Measurements from ENCODE around the gene GAA.

GAA gene

GRCh38 chr17:80116921-80117380, 15.6 kb downstream of the GAA start:
- no peak for DNase-seq (ENCODE audit: low read depth in 2 of 2)

- no peak for DNase-seq (ENCODE audit: low read depth in 2 of 2)
Observed at GRCh38 chr17:80117491-80118401, 16.4 kb downstream of the GAA start.

GRCh38 chr17:80118601-80119270, 17.4 kb downstream of the GAA start:
- no peak for DNase-seq (ENCODE audit: low read depth in 2 of 2)

GRCh38 chr17:80119271-80119791, 17.9 kb downstream of the GAA start:
- no peak for DNase-seq (ENCODE audit: low read depth in 2 of 2)

GRCh38 chr17:80119839-80120238, 18.5 kb downstream of the GAA start:
- DNase-seq (ENCODE audit: low read depth in 2 of 2) = no peak

DNA sequence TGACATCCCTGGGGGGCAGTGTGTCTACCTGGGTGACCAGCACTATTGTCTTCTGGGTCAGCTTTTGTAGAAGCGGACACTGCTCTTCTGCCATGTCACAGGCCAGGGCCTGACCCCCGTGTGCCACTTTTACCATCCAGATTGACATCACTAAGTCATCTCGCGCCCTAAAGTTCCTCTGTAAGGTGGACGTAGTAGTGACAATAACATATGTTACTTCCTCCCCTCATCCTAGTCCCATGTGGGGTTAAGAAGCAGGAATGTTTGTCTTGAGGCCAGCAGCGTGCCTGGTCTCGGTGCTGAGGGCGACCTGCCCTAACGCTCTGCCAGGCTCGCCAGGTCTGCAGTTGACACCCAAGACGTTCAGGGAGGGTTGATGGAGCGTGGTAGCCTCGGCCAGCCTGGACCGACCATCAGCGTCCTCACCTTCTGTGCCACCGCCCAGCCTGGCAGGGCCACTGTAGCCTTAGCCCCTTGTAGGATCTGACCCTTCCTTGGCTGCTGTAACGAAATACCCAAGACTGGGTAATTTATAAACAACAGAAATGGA, 20.7 kb downstream of the GAA start:
- DNase-seq (ENCODE audit: low read depth in 2 of 2) = no peak

- no peak for DNase-seq (ENCODE audit: low read depth in 2 of 2)
Observed at GRCh38 chr17:80122926-80123505, 21.6 kb downstream of the GAA start.

DNA sequence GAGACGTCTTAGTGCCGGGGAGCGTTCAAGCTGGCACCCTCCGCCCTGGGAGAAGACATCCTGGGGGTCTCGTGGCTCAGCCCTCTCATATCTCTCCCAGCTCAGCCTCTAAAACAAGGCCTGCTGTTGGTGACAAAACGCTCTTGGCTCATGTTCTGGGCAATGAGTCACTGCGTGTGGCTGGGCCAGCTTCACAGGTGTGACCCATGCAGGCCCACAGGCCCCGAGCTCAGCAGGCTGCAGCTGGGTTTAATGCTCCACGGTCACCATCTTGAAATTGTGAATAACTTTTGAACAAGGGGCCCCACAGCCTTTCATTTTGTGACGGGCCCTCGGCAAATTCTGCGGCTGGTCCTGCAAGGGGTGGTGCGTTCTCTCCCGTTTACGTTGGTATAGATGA, 22.4 kb downstream of the GAA start:
- DNase-seq (ENCODE audit: low read depth in 2 of 2) = no peak

GRCh38 chr17:80124351-80124981, 23.1 kb downstream of the GAA start:
- no peak for DNase-seq (ENCODE audit: low read depth in 2 of 2)

DNA sequence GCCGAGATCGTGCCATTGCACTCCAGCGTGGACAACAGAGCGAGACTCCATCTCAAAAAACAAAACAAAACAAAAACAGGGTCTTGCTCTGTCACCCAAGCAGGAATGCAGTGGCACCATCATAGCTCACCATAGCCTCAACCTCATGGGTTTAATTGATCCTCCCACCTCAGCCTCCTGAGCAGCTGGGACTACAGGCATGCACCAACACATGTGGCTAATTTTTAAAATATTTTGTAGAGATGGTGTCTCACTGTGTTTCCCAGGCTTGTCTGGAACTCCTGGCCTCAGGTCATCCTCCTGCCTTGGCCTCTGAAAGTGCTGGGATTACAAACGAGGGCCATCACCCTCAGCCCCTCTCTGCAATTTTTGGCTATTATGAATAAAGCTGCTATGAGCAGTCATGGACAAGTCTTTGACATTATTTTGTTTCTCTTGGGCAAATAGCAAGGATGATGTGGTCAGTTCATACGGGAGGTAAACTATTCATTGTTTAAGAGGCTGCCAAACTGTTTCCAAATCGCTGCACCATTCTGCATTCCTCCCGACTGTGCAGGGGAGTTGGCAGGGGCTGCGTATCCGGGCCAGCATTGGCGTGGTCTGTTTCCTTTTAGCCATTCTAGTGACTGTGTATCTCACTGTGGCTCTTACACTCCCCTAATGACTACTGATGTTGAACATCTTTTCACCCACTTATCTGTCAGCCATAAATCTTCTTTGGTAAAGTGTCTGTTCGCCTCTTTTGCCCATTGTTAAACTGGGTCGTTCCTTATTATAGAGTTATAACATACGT, 24.5 kb downstream of the GAA start:
- no peak for DNase-seq (ENCODE audit: low read depth in 2 of 2)

GRCh38 chr17:80126449-80126715, 25.0 kb downstream of the GAA start:
- DNase-seq (ENCODE audit: low read depth in 2 of 2) = no peak

DNA sequence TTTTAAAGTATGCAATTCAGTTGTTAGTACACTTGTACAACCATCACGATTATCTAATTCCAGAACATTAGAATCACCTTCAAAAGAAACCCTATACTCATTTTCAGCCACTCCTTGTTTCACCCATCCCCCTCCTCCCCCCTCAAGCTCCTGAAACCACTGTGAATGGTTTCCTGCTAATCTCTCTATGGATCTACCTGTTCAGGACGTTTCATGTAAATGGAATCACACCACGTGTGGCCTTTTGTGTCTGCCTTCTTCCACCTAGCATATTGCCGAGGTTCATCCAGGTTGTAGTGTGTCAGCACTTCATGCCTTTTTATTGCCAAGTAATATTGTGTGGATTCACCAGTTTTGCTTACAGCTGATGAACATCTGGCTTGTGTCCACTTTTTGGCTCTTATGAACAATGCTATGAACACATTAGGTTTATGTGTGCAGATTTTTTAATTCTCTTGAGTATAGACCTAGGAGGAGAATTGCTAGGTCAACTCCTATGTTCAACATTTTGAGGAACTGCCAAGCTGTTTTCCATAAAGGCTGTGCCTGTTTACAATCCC, 27.7 kb downstream of the GAA start:
- no peak for DNase-seq (ENCODE audit: low read depth in 2 of 2)

GRCh38 chr17:80130992-80131391, 29.6 kb downstream of the GAA start:
- no peak for DNase-seq (ENCODE audit: low read depth in 2 of 2)

DNA sequence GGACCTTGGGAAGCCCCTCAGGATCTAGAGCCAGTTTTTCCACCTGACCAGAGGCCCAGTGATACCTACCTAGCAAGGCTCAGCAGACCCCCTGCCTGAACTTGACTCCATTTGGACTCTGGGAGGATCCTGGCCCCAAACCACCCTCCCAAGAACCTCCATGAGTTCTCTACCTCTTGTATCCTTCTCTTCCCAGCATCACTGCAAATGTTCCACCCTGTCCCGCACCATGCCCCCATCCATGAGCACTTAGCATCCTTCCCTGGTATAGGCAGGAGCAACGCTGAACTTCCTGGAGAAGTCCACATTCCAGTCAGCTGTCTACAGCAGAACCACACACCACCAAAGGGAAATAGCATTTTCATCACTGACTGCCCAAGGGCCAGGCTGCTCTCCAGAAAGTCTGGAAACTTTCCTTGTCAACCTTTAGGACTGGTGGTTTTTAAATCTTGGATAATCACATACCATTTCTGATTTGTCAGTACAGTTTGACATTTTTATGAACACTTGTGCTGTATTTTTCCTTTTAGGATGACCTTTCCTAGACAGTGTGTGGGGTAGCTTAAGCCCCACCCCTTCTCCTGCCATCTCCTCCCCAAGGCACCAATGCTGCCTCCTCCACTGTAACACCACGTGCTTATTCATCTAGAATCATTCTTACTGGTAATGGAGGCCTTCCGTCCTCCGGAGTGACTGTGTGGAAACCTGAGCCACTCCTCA, 31.7 kb downstream of the GAA start:
- no peak for DNase-seq (ENCODE audit: low read depth in 2 of 2)

GRCh38 chr17:80133626-80133970, 32.2 kb downstream of the GAA start:
- no peak for DNase-seq (ENCODE audit: low read depth in 2 of 2)

GRCh38 chr17:80137131-80137530, 35.8 kb downstream of the GAA start:
- DNase-seq (ENCODE audit: low read depth in 2 of 2) = no peak

DNA sequence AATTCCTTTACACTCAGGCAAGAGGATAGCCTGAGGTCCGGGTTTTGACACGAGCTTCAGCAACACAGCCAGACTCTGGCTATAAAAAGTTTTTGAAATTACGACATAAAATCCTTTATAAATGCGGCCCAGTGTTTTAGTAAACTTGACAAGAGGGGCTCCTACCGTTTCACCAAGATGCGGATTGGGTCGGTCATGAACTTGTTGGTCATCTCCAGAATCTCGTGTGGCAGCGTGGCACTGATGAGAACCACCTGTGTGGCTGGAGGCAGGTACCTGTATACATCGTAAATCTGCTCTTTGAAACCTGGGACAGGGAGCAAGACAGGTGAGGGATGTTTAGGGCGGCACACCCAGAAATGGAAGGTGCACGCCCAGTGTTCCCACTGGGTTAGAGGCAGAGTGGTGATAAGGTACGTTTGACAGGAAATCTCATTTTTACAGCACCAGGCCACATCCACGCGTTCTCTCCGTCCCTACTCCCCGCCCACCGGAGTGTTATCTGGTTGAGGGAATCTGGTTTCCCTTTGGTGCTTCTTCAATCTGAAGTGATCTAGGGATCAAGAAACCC, 37.6 kb downstream of the GAA start:
- no peak for DNase-seq (ENCODE audit: low read depth in 2 of 2)

GRCh38 chr17:80141463-80142165, 40.2 kb downstream of the GAA start:
- DNase-seq (ENCODE audit: low read depth in 2 of 2) = no peak

DNA sequence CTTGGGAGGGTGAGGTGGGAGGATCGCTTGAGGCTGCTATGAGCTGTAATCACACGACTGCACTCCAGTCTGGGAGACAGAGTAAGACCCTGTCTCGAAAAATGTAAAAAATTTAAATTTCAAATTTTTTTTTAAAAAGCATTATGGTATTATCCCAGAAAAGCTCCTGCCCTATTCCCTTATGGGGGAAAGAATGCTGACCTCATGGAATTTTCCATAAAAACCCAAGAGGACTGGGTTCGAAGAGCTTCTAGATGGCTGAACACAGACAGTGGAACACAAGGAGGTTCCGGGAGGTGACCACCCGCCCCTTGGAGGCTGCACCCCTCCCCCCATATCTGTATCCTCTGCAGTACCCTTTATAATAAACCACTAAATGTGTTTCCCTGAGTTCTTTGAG, 41.5 kb downstream of the GAA start:
- no peak for DNase-seq (ENCODE audit: low read depth in 2 of 2)

Measured in stimulated activated CD8-positive, alpha-beta memory T cell treated with anti-CD3 and anti-CD28 coated beads, Interleukin-7, amount 100 ng/mL, for 4 hours (primary cell).